ENCODE results near the gene GAS2L1.

GRCh38 chr22:29328566-29329500 lies 22.4 kb downstream of the GAS2L1 start:
- no peak for TF ChIP-seq CTCF (IDR thresholded peaks at IDR 0.05; ENCODE audit: extremely low read depth in 1 of 2, insufficient read depth in 1 of 2, low read depth in 1 of 2, low read length in 2 of 2)
- TF ChIP-seq POLR2A (IDR thresholded peaks at IDR 0.05; ENCODE audit: low read depth, low read length), result no peak
- TF ChIP-seq EZH2 (IDR thresholded peaks at IDR 0.05; ENCODE audit: borderline replicate concordance, low read depth, low read length, severe bottlenecking), result no peak
- TF ChIP-seq MAX (IDR thresholded peaks at IDR 0.05; ENCODE audit: insufficient read depth, insufficient read length), result no peak
- no peak for TF ChIP-seq POLR2AphosphoS5 (IDR thresholded peaks at IDR 0.05; ENCODE audit: insufficient read depth, low read depth, low read length)
- TF ChIP-seq JUN (IDR thresholded peaks at IDR 0.05; ENCODE audit: borderline replicate concordance, insufficient read depth, insufficient read length, low read depth), result no peak
- no peak for TF ChIP-seq MYC (IDR thresholded peaks at IDR 0.05; ENCODE audit: low read depth, low read length)
